ENCODE measurements around the gene SRRD. TPM values are rescaled to one million over a fixed set of nuclear protein-coding genes. Genes with fewer than 3 reads are reported as not detected.

The SRRD gene
- total and polyA plus RNA-seq, 2 of the 13 experiments (the other 11 are each of a cell fraction or from before 2014, with no cell fraction given), result 22.8 to 36.6 TPM

DNA sequence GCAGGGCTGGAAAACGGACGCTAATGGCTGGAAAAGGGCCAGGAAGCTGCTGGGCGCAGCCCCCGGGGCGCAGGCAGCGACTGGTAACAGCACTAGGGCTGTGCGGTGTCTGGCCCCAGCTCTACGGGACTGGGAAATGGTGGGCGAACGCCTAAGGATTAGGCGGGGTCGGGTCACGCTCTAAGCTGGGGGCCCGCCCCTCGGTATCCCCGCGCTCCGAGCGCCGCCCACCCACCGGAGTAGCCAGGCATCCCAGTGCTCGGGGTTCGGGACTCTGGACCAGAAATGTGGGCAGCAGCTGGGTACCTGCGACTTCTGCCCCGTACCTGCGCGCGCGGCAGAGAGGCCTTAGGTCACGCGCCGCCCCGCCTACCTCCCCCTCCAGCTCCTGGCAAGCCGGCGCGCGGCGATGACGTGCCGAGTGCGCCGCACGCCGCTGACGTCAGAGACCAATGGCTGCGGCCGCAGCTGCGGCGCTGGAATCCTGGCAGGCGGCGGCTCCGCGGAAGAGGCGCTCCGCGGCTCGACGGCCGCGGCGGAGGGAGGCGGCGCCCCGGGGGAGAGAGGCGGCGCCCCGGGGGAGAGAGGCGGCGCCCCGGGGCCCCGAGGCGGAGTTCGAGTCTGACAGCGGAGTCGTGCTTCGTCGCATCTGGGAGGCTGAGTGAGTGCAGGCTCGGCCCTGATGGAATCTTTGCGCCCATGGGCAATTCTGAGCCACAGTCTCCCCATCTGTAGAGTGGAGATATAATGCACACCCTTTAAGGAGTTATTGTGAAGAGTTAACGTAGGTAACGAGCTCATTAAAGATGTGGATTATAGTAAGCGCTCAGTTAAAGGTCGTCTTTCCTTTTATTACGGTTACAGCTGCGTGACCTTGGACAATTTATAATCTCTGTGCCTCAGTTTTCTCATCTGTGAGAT, at the start of gene SRRD, which contains the start of gene HPS4 (continued):
- TF ChIP-seq DMTF1 (CRISPR knock-in tag; IDR thresholded peaks at IDR 0.05), result no peak
- TF ChIP-seq ZNF629 (CRISPR knock-in tag; conservative IDR thresholded peaks at IDR 0.05), result peak; percentile 99
- TF ChIP-seq HOXA3 (CRISPR knock-in tag; IDR thresholded peaks at IDR 0.05), result peak; percentile 99
- TF ChIP-seq CENPT (CRISPR knock-in tag; IDR thresholded peaks at IDR 0.05; ENCODE audit: low read depth), result no peak
- TF ChIP-seq ZNF468 (CRISPR knock-in tag; IDR thresholded peaks at IDR 0.05), result no peak
- TF ChIP-seq, protein P1, sequence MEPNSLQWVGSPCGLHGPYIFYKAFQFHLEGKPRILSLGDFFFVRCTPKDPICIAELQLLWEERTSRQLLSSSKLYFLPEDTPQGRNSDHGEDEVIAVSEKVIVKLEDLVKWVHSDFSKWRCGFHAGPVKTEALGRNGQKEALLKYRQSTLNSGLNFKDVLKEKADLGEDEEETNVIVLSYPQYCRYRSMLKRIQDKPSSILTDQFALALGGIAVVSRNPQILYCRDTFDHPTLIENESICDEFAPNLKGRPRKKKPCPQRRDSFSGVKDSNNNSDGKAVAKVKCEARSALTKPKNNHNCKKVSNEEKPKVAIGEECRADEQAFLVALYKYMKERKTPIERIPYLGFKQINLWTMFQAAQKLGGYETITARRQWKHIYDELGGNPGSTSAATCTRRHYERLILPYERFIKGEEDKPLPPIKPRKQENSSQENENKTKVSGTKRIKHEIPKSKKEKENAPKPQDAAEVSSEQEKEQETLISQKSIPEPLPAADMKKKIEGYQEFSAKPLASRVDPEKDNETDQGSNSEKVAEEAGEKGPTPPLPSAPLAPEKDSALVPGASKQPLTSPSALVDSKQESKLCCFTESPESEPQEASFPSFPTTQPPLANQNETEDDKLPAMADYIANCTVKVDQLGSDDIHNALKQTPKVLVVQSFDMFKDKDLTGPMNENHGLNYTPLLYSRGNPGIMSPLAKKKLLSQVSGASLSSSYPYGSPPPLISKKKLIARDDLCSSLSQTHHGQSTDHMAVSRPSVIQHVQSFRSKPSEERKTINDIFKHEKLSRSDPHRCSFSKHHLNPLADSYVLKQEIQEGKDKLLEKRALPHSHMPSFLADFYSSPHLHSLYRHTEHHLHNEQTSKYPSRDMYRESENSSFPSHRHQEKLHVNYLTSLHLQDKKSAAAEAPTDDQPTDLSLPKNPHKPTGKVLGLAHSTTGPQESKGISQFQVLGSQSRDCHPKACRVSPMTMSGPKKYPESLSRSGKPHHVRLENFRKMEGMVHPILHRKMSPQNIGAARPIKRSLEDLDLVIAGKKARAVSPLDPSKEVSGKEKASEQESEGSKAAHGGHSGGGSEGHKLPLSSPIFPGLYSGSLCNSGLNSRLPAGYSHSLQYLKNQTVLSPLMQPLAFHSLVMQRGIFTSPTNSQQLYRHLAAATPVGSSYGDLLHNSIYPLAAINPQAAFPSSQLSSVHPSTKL (CRISPR knock-in tag; IDR thresholded peaks at IDR 0.05), result peak; percentile 60
- 0 out of 2 replicates have a peak, but pooled peaks have one; percentile 47 for TF ChIP-seq ZNF234 (CRISPR knock-in tag; conservative IDR thresholded peaks at IDR 0.05)
- no peak; the same call in 1 of the 2 replicates for TF ChIP-seq FOXA3 (CRISPR knock-in tag; IDR thresholded peaks at IDR 0.05)
- TF ChIP-seq ZNF282 (IDR thresholded peaks at IDR 0.05; ENCODE audit: partially characterized antibody), result no peak
- TF ChIP-seq ZNF670 (CRISPR knock-in tag; IDR thresholded peaks at IDR 0.05; ENCODE audit: borderline replicate concordance), result peak; percentile 95
- TF ChIP-seq, protein P2, sequence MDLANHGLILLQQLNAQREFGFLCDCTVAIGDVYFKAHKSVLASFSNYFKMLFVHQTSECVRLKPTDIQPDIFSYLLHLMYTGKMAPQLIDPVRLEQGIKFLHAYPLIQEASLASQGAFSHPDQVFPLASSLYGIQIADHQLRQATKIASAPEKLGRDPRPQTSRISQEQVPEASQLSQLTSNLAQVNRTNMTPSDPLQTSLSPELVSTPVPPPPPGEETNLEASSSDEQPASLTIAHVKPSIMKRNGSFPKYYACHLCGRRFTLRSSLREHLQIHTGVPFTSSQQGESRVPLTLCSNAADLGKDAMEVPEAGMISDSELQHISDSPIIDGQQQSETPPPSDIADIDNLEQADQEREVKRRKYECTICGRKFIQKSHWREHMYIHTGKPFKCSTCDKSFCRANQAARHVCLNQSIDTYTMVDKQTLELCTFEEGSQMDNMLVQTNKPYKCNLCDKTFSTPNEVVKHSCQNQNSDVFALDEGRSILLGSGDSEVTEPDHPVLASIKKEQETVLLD (CRISPR knock-in tag; IDR thresholded peaks at IDR 0.05; ENCODE audit: low read depth), result peak; percentile 89
- TF ChIP-seq TAF1 (CRISPR knock-in tag; IDR thresholded peaks at IDR 0.05), result peak; percentile 91
- TF ChIP-seq ZNF569 (CRISPR knock-in tag; IDR thresholded peaks at IDR 0.05; ENCODE audit: borderline replicate concordance), result no peak
- TF ChIP-seq KDM5A (IDR thresholded peaks at IDR 0.05; ENCODE audit: borderline replicate concordance, low read length), result peak; percentile 98
- TF ChIP-seq NKX3-1 (CRISPR knock-in tag; IDR thresholded peaks at IDR 0.05), result peak; percentile 75; the same call in 1 of the 2 replicates
- no peak; the same call in 1 of the 2 replicates for TF ChIP-seq CTCF (CRISPR knock-in tag; IDR thresholded peaks at IDR 0.05)
